ENCODE results near the gene OR11H7. TPM values are rescaled to one million over a fixed set of nuclear protein-coding genes. Genes with fewer than 3 reads are reported as not detected.

OR11H7 gene
- not detected for total RNA-seq

GRCh38 chr14:20228681-20229080, at the start of gene OR11H7:
Gene OR11H7 (plus strand): TSS chr14:20228981.
- Histone ChIP-seq H3K9me3 (peaks cover 9 to 12% of the 10 kb centered on the region in 2 donors), H3K4me1 (no peaks in the 10 kb centered on the region), H3K4me3 (no peak within 1 kb of the TSS), H3K36me3 (no peaks in the 10 kb centered on the region), H3K27ac (no peak within 1 kb of the TSS), H3K27me3 (no peaks in the 10 kb centered on the region)
- intact Hi-C loops (cut with DNase I; ENCODE audit: low total_unique reads), result no loop called here
- no peak for DNase-seq (ENCODE audit: low spot score in 2 of 2)
- no peak for TF ChIP-seq CTCF (IDR thresholded peaks at IDR 0.05)
- TF ChIP-seq POLR2A (IDR thresholded peaks at IDR 0.05), result no peak

GRCh38 chr14:20179218-20179617, 49.6 kb upstream of the OR11H7 start:
- intact Hi-C loops (cut with DNase I; ENCODE audit: low total_unique reads), result no loop called here
- DNase-seq (ENCODE audit: low spot score in 2 of 2), result no peak
- TF ChIP-seq POLR2AphosphoS5 (IDR thresholded peaks at IDR 0.05), result no peak
- no peak for TF ChIP-seq CTCF (IDR thresholded peaks at IDR 0.05)
- TF ChIP-seq POLR2A (IDR thresholded peaks at IDR 0.05), result no peak
- Histone ChIP-seq H3K4me1 (no peaks in the 10 kb centered on the region), H3K9me3 (no peaks in the 10 kb centered on the region), H3K27ac (no peak overlapping the region), H3K27me3 (no peaks in the 10 kb centered on the region), H3K36me3 (no peaks in the 10 kb centered on the region), H3K4me3 (no peak overlapping the region)

GRCh38 chr14:20179880-20180279, 48.9 kb upstream of the OR11H7 start:
- no peaks in the 10 kb centered on the region for H3K4me1 ChIP-seq
- no peaks in the 10 kb centered on the region for H3K27me3 ChIP-seq
- intact Hi-C loops (cut with DNase I; ENCODE audit: low total_unique reads), result no loop called here
- H3K36me3 ChIP-seq, result no peaks in the 10 kb centered on the region
- no peaks in the 10 kb centered on the region for H3K9me3 ChIP-seq
- H3K4me3 ChIP-seq, result no peak overlapping the region
- no peak for DNase-seq (ENCODE audit: low spot score in 2 of 2)
- TF ChIP-seq POLR2A (IDR thresholded peaks at IDR 0.05) (no peak), POLR2AphosphoS5 (IDR thresholded peaks at IDR 0.05) (no peak), CTCF (IDR thresholded peaks at IDR 0.05) (no peak)
- H3K27ac ChIP-seq, result no peak overlapping the region

- no peak overlapping the region for H3K27ac ChIP-seq
- intact Hi-C loops (cut with DNase I; ENCODE audit: low total_unique reads), result no loop called here
- H3K36me3 ChIP-seq, result no peaks in the 10 kb centered on the region
- no peak overlapping the region for H3K4me3 ChIP-seq
- no peaks in the 10 kb centered on the region for H3K9me3 ChIP-seq
- no peaks in the 10 kb centered on the region for H3K27me3 ChIP-seq
- H3K4me1 ChIP-seq, result no peaks in the 10 kb centered on the region
- TF ChIP-seq POLR2AphosphoS5 (IDR thresholded peaks at IDR 0.05) (no peak), CTCF (IDR thresholded peaks at IDR 0.05) (no peak), POLR2A (IDR thresholded peaks at IDR 0.05) (no peak)
- no peak for DNase-seq (ENCODE audit: low spot score in 2 of 2)
Measured at GRCh38 chr14:20180486-20180885, 48.3 kb upstream of the OR11H7 start.

- Histone ChIP-seq H3K4me1 (no peaks in the 10 kb centered on the region), H3K36me3 (no peaks in the 10 kb centered on the region), H3K4me3 (no peak overlapping the region), H3K9me3 (no peaks in the 10 kb centered on the region), H3K27me3 (no peaks in the 10 kb centered on the region), H3K27ac (no peak overlapping the region)
- no peak for DNase-seq (ENCODE audit: low spot score in 2 of 2)
- intact Hi-C loops (cut with DNase I; ENCODE audit: low total_unique reads), result no loop called here
- TF ChIP-seq CTCF (IDR thresholded peaks at IDR 0.05) (no peak), POLR2AphosphoS5 (IDR thresholded peaks at IDR 0.05) (no peak), POLR2A (IDR thresholded peaks at IDR 0.05) (no peak)
Measured at GRCh38 chr14:20184181-20184580, 44.6 kb upstream of the OR11H7 start.
